Liver (tissue), 9 donors: ENCODE data around the gene RADIL. TPM values are rescaled to one million over a fixed set of nuclear protein-coding genes. Genes with fewer than 3 reads are reported as not detected.

ENCODE experiments used
- DNase-seq: peaks from one replicate; pipeline ENCODE4 v3.0.0-alpha.2; 2017; ENCODE audit warnings: low spot score
- H3K27ac ChIP-seq, 2 donors: one replicate each; pipeline ENCODE4 v1.7.0; 2013; ENCODE audit warnings: inconsistent platforms in 2 of 2, low read length in 2 of 2, control low read depth in 1 of 2, low read depth in 1 of 2, mild to moderate bottlenecking in 1 of 2
- H3K27me3 ChIP-seq, 4 donors: one replicate each; pipeline versions ENCODE4 v1.6.1 to v1.7.0; 2013; ENCODE audit warnings: low read length in 3 of 4, inconsistent platforms in 1 of 4, mild to moderate bottlenecking in 1 of 4, moderate library complexity in 1 of 4; ENCODE audit not compliant: control insufficient read depth in 4 of 4, insufficient read depth in 4 of 4
- H3K36me3 ChIP-seq, 4 donors: one replicate each; pipeline versions ENCODE4 v1.6.1 to v1.7.0; 2013; ENCODE audit warnings: low read length in 3 of 4, mild to moderate bottlenecking in 3 of 4, low read depth in 1 of 4, moderate library complexity in 1 of 4; ENCODE audit not compliant: control insufficient read depth in 4 of 4, insufficient read depth in 3 of 4
- H3K4me1 ChIP-seq, 4 donors: one replicate each; pipeline versions ENCODE4 v1.6.1 to v1.7.0; 2013; ENCODE audit warnings: low read length in 3 of 4, mild to moderate bottlenecking in 3 of 4, moderate library complexity in 1 of 4; ENCODE audit not compliant: control insufficient read depth in 4 of 4, insufficient read depth in 4 of 4
- H3K4me3 ChIP-seq, 3 donors: one replicate each; pipeline versions ENCODE4 v1.6.1 to v1.7.0; 2013; ENCODE audit warnings: low read length in 3 of 3, control low read depth in 1 of 3, low read depth in 1 of 3, mild to moderate bottlenecking in 1 of 3
- H3K9ac ChIP-seq, 2 donors: one replicate each; pipeline ENCODE4 v1.7.0; 2013; ENCODE audit warnings: low read length in 2 of 2, mild to moderate bottlenecking in 2 of 2, moderate library complexity in 2 of 2, control low read depth in 1 of 2, low read depth in 1 of 2
- H3K9me3 ChIP-seq, 4 donors: one replicate each; pipeline versions ENCODE4 v1.6.1 to v1.7.0; 2013; ENCODE audit warnings: low read length in 3 of 4; ENCODE audit not compliant: control insufficient read depth in 4 of 4
- ATF3 ChIP-seq: IDR thresholded peaks from 2 replicates; pipeline ENCODE4 v1.6.1; 2016; ENCODE audit warnings: antibody characterized with exemption
- CTCF ChIP-seq: fragments of 150-350 bp; IDR thresholded peaks from 2 replicates; pipeline ENCODE4 v1.5.1; 2017; ENCODE audit warnings: improper control_type of control experiment, low read depth, low read length; ENCODE audit not compliant: missing input control
- EGR1 ChIP-seq, 2 donors: IDR thresholded peaks; 2 replicates each; pipeline ENCODE4 v1.6.1; 2016 to 2018; ENCODE audit warnings: antibody characterized with exemption in 2 of 2, low read depth in 2 of 2
- HNF4G ChIP-seq: IDR thresholded peaks from 2 replicates; pipeline ENCODE4 v1.6.1; 2016; ENCODE audit warnings: antibody characterized with exemption
- MAX ChIP-seq: IDR thresholded peaks from 2 replicates; pipeline ENCODE4 v1.6.1; 2016; ENCODE audit warnings: antibody characterized with exemption
- REST ChIP-seq: IDR thresholded peaks from 2 replicates; pipeline ENCODE4 v1.6.1; 2016; ENCODE audit warnings: antibody characterized with exemption, mild to moderate bottlenecking
- SP1 ChIP-seq: IDR thresholded peaks from 2 replicates; pipeline ENCODE4 v1.6.1; 2018; ENCODE audit warnings: antibody characterized with exemption, mild to moderate bottlenecking
- ZBTB33 ChIP-seq: IDR thresholded peaks from 2 replicates; pipeline ENCODE4 v1.6.1; 2016; ENCODE audit warnings: antibody characterized with exemption
- WGBS: extraction: QIAGEN DNeasy Blood & Tissue Kit; methylation state at CpG from one replicate; pipeline ENCODE4 v1.1.7; 2013; 5-methylcytosine and 5-hydroxymethylcytosine counted together
- polyA plus RNA-seq, 2 donors: library from polyadenylated mRNA; stranded (reverse) in 1 of 2; unstranded in 1 of 2; fragments of 200-250 nt in 1 of 2; fragments of >200 nt in 1 of 2; fragmentation: Nextera tagmentation in 1 of 2; extraction: Ambion mirVana in 1 of 2; gene quantifications; one replicate each; pipeline versions ENCODE4 v1.2.1 to v1.2.3, GENCODE V29; 2013 to 2015
- total RNA-seq, 2 donors: library from RNA; depleted of rRNA; stranded (reverse); fragments of >200 nt; gene quantifications; one replicate each; pipeline ENCODE4 v1.2.3, GENCODE V29; 2014
- donor health status: healthy.
- donor health status: healthy.
- donor health status: healthy.
- donor health status: healthy.
- donor health status: healthy.

The RADIL gene
- total and polyA plus RNA-seq, 4 donors = 0.14 to 0.25 (median 0.21) TPM; not detected in 1

GRCh38 chr7:4791101-4791737 is 92.3 kb downstream of the RADIL start:
- H3K27ac ChIP-seq = no peak overlapping the region
- 97% methylated on average over 25 of the region's 25 CpGs for WGBS
- H3K9me3 ChIP-seq = no peaks in the 10 kb centered on the region

More at GRCh38 chr7:4791101-4791737, 92.3 kb downstream of the RADIL start:
- peaks cover 0 to 3% (median 0%) of the 10 kb centered on the region in 4 donors for H3K4me1 ChIP-seq
- no peak overlapping the region for H3K9ac ChIP-seq
- TF ChIP-seq ZBTB33 = no peak
- TF ChIP-seq MAX = no peak
- no peak for TF ChIP-seq EGR1 (IDR thresholded peaks at IDR 0.05; ENCODE audit: low read depth in 2 of 2)
- no peak for TF ChIP-seq REST
- TF ChIP-seq CTCF = no peak
- no peak for TF ChIP-seq ATF3
- no peak for TF ChIP-seq SP1
- no peak for TF ChIP-seq HNF4G
- no peak for DNase-seq
- no peaks in the 10 kb centered on the region for H3K27me3 ChIP-seq
- H3K4me3 ChIP-seq = no peak overlapping the region
- H3K36me3 ChIP-seq = peaks cover 12 to 55% (median 21%) of the 10 kb centered on the region in 4 donors
